Esophagus squamous epithelium (tissue), 4 donors: ENCODE measurements around the gene CACNB2.

Experiments
- POLR2A ChIP-seq, 4 donors: fragments of 450-650 bp; IDR thresholded peaks; one replicate each; pipeline ENCODE4 v1.6.1; 2017; ENCODE audit warnings: antibody characterized with exemption in 4 of 4, mild to moderate bottlenecking in 4 of 4, moderate library complexity in 3 of 4
- TF ChIP-seq, protein P1 (sequence below), 6 experiments: fragments of 450-650 bp in 4 of 6; fragments of 200-600 bp in 2 of 6; sonication (generic) in 2 of 6; IDR thresholded peaks; one replicate each; pipeline ENCODE4 v1.5.1; 2016 to 2019; ENCODE audit warnings: antibody characterized with exemption in 6 of 6, mild to moderate bottlenecking in 4 of 6, moderate library complexity in 4 of 6

DNA sequence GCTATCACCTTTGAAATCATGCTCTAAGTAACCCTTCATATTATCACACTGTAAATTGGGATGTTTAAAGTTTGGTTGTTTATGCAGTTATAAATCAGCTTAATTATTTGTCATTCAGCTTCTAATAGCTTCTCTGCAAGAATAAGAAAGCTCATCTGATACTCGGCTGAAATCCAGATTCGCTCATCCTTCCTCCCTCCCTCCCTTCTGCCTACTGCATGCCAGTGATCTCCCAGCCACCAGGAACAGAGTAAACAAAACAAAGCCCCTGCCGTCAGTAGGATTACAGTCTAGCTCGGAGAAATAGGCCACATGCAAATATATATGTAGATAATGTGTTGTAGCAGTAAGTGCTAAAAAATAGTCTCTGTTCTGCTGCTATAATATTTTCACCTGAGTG lies 299.4 kb downstream of the CACNB2 start:
- TF ChIP-seq, protein P1, sequence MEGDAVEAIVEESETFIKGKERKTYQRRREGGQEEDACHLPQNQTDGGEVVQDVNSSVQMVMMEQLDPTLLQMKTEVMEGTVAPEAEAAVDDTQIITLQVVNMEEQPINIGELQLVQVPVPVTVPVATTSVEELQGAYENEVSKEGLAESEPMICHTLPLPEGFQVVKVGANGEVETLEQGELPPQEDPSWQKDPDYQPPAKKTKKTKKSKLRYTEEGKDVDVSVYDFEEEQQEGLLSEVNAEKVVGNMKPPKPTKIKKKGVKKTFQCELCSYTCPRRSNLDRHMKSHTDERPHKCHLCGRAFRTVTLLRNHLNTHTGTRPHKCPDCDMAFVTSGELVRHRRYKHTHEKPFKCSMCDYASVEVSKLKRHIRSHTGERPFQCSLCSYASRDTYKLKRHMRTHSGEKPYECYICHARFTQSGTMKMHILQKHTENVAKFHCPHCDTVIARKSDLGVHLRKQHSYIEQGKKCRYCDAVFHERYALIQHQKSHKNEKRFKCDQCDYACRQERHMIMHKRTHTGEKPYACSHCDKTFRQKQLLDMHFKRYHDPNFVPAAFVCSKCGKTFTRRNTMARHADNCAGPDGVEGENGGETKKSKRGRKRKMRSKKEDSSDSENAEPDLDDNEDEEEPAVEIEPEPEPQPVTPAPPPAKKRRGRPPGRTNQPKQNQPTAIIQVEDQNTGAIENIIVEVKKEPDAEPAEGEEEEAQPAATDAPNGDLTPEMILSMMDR (IDR thresholded peaks at IDR 0.05): no peak
- TF ChIP-seq POLR2A (IDR thresholded peaks at IDR 0.05): no peak
